Measurements from ENCODE around the gene CA7. TPM values are rescaled to one million over a fixed set of nuclear protein-coding genes. Genes with fewer than 3 reads are reported as not detected.

Gene CA7
- total RNA-seq, 4 donors from 2014 or later: not detected

DNA sequence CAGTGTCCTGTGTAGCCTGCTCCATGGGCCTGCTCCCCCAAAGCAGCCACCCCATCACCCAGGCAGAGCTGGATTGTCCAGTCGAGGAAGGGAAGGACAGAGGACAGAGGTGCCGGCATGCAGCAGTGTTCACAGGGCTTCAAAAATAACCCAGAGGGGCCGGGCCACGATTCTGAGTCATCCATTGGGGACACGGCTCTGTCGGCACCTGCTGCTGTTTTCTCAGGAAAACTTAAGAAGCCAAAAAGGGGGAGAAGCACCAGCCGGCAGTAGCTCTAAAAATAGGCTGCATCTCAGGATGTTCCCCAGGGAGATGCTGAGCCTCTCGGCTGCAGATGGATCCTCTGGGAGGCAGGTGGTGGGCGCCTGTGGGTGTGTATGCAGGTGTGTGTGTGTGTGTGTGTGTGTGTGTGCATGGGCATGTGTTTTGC is 1.6 kb downstream of the CA7 start:
- no peaks in the 10 kb centered on the region for H3K36me3 ChIP-seq
- intact Hi-C loops (cut with DNase I; ENCODE audit: low total_unique reads): no loop called here
- no peak overlapping the region for H3K4me3 ChIP-seq
- H3K9me3 ChIP-seq: no peaks in the 10 kb centered on the region
- TF ChIP-seq, protein P1, sequence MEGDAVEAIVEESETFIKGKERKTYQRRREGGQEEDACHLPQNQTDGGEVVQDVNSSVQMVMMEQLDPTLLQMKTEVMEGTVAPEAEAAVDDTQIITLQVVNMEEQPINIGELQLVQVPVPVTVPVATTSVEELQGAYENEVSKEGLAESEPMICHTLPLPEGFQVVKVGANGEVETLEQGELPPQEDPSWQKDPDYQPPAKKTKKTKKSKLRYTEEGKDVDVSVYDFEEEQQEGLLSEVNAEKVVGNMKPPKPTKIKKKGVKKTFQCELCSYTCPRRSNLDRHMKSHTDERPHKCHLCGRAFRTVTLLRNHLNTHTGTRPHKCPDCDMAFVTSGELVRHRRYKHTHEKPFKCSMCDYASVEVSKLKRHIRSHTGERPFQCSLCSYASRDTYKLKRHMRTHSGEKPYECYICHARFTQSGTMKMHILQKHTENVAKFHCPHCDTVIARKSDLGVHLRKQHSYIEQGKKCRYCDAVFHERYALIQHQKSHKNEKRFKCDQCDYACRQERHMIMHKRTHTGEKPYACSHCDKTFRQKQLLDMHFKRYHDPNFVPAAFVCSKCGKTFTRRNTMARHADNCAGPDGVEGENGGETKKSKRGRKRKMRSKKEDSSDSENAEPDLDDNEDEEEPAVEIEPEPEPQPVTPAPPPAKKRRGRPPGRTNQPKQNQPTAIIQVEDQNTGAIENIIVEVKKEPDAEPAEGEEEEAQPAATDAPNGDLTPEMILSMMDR (IDR thresholded peaks at IDR 0.05): no peak
- no peak for TF ChIP-seq POLR2A (IDR thresholded peaks at IDR 0.05)
- H3K27me3 ChIP-seq: peaks cover 4 to 9% of the 10 kb centered on the region in 2 donors
- peaks cover 0 to 13% of the 10 kb centered on the region in 2 donors for H3K4me1 ChIP-seq
- no peak overlapping the region for H3K27ac ChIP-seq
- no peak for DNase-seq

DNA sequence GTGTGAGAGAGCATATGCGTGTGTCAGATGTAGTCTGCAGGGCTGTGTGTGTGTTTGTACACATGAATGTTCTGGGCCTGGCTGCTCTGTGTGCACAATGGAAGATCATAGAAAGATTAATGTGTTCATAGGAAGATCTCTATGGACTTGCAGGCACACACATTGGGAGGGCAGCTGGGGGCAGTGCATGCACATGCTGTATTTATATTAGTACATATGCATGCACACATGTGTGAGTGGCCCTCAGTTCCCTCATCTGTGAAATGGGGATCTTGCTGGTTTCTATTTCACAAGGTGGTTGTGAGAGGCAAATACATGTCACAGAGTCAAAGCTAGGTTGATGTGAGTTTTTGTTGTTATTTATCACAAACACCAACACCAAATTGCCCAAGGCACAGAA is 2.1 kb downstream of the CA7 start:
- no peak overlapping the region for H3K4me3 ChIP-seq
- intact Hi-C loops (cut with DNase I; ENCODE audit: low total_unique reads): no loop called here
- peaks cover 0 to 13% of the 10 kb centered on the region in 2 donors for H3K4me1 ChIP-seq
- no peak for DNase-seq
- H3K36me3 ChIP-seq: no peaks in the 10 kb centered on the region
- no peak overlapping the region for H3K27ac ChIP-seq
- TF ChIP-seq POLR2A (IDR thresholded peaks at IDR 0.05): no peak
- TF ChIP-seq, protein P1 (IDR thresholded peaks at IDR 0.05): no peak
- H3K27me3 ChIP-seq: peaks cover 4 to 9% of the 10 kb centered on the region in 2 donors
- H3K9me3 ChIP-seq: no peaks in the 10 kb centered on the region

DNA sequence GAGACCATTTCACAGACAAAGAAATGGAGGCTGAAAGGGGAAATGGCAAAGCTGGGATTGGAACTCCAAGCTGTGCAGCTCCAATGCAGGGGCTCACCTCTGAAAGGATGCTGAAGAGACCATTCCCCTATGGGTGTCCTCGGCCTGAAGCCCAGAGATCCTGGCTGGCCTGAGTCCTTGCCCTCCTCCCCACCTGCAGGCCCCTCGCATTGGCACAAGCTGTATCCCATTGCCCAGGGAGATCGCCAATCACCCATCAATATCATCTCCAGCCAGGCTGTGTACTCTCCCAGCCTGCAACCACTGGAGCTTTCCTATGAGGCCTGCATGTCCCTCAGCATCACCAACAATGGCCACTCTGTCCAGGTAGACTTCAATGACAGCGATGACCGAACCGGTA is 2.6 kb downstream of the CA7 start:
- Histone ChIP-seq H3K27me3 (peaks cover 4 to 9% of the 10 kb centered on the region in 2 donors), H3K4me1 (peaks cover 0 to 13% of the 10 kb centered on the region in 2 donors), H3K27ac (no peak overlapping the region), H3K4me3 (no peak overlapping the region), H3K9me3 (no peaks in the 10 kb centered on the region), H3K36me3 (no peaks in the 10 kb centered on the region)
- DNase-seq: peak in 1 of 2 donors; percentile 6
- intact Hi-C loops (cut with DNase I; ENCODE audit: low total_unique reads): no loop called here
- TF ChIP-seq, protein P1 (IDR thresholded peaks at IDR 0.05): no peak
- TF ChIP-seq POLR2A (IDR thresholded peaks at IDR 0.05): no peak

DNA sequence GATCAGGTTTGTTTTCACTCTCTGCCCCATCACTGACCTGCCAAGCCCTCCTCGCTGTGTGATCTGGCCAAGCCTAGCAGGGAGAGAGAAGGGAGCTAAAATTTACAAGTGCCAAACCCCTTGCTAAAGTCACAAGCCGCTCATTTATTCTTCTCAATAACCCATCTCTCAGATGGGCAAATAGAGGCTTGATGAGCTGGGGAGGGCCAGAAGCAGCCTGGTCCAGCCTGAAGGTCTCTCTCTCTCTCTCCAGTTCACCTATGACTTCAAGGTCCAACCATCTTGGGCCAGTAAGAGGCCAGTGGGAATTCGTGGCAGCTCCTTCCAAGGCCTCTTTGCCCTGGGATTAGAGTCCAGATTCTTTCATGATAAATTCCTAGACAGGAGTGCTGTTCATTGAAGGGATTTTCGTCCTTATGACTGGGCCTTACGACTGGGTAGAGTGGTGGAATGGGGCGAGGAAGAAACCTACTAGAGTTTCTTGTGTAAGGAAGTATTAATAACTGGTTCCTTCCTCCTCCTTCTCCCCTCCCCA is 3.4 kb downstream of the CA7 start:
- Histone ChIP-seq H3K4me1 (peaks cover 0 to 13% of the 10 kb centered on the region in 2 donors), H3K27me3 (peaks cover 4 to 9% of the 10 kb centered on the region in 2 donors), H3K9me3 (no peaks in the 10 kb centered on the region), H3K36me3 (no peaks in the 10 kb centered on the region), H3K4me3 (no peak overlapping the region), H3K27ac (no peak overlapping the region)
- intact Hi-C loops (cut with DNase I; ENCODE audit: low total_unique reads): no loop called here
- TF ChIP-seq, protein P1 (IDR thresholded peaks at IDR 0.05): no peak
- TF ChIP-seq POLR2A (IDR thresholded peaks at IDR 0.05): no peak
- no peak for DNase-seq

DNA sequence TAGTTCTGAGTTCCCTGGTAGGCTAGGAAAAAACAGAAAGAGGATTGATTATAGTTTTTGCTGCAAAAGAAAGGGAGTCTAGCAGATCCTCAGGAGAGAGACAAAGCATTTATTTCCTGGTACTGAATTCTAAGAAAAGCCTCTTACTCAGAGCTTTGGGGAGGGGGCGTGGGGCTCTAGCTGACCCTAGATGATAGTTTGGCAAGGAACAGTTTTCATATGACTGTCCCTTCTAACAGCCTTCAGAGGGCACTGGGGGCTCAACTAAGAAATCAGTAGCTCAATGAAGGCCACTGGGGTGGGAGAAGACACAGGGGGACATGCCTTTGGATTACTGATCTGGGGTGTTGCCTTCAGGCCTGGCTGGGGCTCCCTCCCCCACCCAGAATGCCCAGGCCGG is 4.0 kb downstream of the CA7 start:
- no peak for TF ChIP-seq POLR2A (IDR thresholded peaks at IDR 0.05)
- TF ChIP-seq, protein P1 (IDR thresholded peaks at IDR 0.05): no peak
- peaks cover 4 to 9% of the 10 kb centered on the region in 2 donors for H3K27me3 ChIP-seq
- intact Hi-C loops (cut with DNase I; ENCODE audit: low total_unique reads): no loop called here

More for the DNA sequence above, 4.0 kb downstream of the CA7 start:
- Histone ChIP-seq H3K4me1 (peaks cover 0 to 13% of the 10 kb centered on the region in 2 donors), H3K4me3 (no peak overlapping the region), H3K27ac (no peak overlapping the region), H3K36me3 (no peaks in the 10 kb centered on the region), H3K9me3 (no peaks in the 10 kb centered on the region)
- DNase-seq: peak in 1 of 2 donors; percentile 3

Data from uterus (tissue), 4 donors.